B cell (primary cell): Measurements from ENCODE around the gene RPP40. TPM values are rescaled to one million over a fixed set of nuclear protein-coding genes. Genes with fewer than 3 reads are reported as not detected.

Source experiments
- ATAC-seq: fragments of 200-7000 bp; cut with Tn5 transposase; one replicate; pipeline ENCODE4 v1.10.0; 2021; ENCODE audit warnings: low read depth, mild to moderate bottlenecking, moderate number of reproducible peaks, moderate library complexity
- CTCF ChIA-PET: fragments of 350-600 bp; sonication (Branson Sonifier 250); formaldehyde crosslinking; loops from one replicate; lab custom pipeline; 2021; ENCODE audit warnings: antibody characterized with exemption, inconsistent platforms; lab: Charles Lee
- POLR2A ChIA-PET: fragments of 350-600 bp; sonication (Branson Sonifier 250); formaldehyde crosslinking; loops from one replicate; lab custom pipeline; 2021; ENCODE audit warnings: antibody characterized with exemption; lab: Charles Lee
- DNase-seq: peaks from one replicate; pipeline ENCODE4 v3.0.0; 2013
- H2AFZ ChIP-seq: 2 replicates; pipeline ENCODE4 v1.6.1; 2012; ENCODE audit warnings: mild to moderate bottlenecking, low read depth, low read length; ENCODE audit not compliant: insufficient read depth, poor library complexity, severe bottlenecking
- H3K27ac ChIP-seq, 2 donors: 1 replicate in 1 of 2; 2 replicates in 1 of 2; pipeline ENCODE4 v1.5.1; 2012 to 2013; ENCODE audit warnings: low read length in 2 of 2, mild to moderate bottlenecking in 2 of 2, moderate library complexity in 1 of 2
- H3K27me3 ChIP-seq, 4 experiments: fragments of 200-600 bp in 1 of 4; sonication (generic) in 1 of 4; replicated peaks in 1 of 4; 1 replicate in 2 of 4; 2 replicates in 2 of 4; pipeline versions ENCODE4 v1.6.1 to v1.7.0; 2013 to 2016; ENCODE audit warnings: low read length in 3 of 4, mild to moderate bottlenecking in 2 of 4, mixed read lengths in 1 of 4, moderate library complexity in 1 of 4; ENCODE audit not compliant: insufficient read depth in 4 of 4, control insufficient read depth in 3 of 4; ENCODE audit errors: control extremely low read depth in 1 of 4
- H3K36me3 ChIP-seq, 2 experiments: replicated peaks in 1 of 2; 1 replicate in 1 of 2; 2 replicates in 1 of 2; pipeline versions ENCODE4 v1.6.1 to v1.7.1; 2013; ENCODE audit warnings: low read length in 1 of 2; ENCODE audit not compliant: insufficient read depth in 2 of 2, control insufficient read depth in 1 of 2; ENCODE audit errors: control extremely low read depth in 1 of 2, extremely low read depth in 1 of 2
- H3K4me1 ChIP-seq, 2 donors: fragments of 200-600 bp in 1 of 2; sonication (generic) in 1 of 2; 1 replicate in 1 of 2; 2 replicates in 1 of 2; pipeline versions ENCODE4 v1.5.1 to v1.6.1; 2013 to 2017; ENCODE audit warnings: low read length in 2 of 2; ENCODE audit not compliant: control insufficient read depth in 2 of 2, insufficient read depth in 2 of 2
- H3K4me2 ChIP-seq: replicated peaks from 2 replicates; pipeline ENCODE3; 2012; ENCODE audit warnings: mild to moderate bottlenecking, low read depth, low read length; ENCODE audit not compliant: poor library complexity, severe bottlenecking
- H3K4me3 ChIP-seq, 5 experiments: fragments of 200-600 bp in 1 of 5; sonication (generic) in 1 of 5; 1 replicate in 3 of 5; 2 replicates in 2 of 5; pipeline versions ENCODE4 v1.5.1 to v1.7.0; 2011 to 2016; ENCODE audit warnings: low read length in 4 of 5, mild to moderate bottlenecking in 4 of 5, low read depth in 2 of 5, control low read depth in 1 of 5, moderate library complexity in 1 of 5; ENCODE audit not compliant: insufficient read depth in 1 of 5; ENCODE audit errors: control extremely low read depth in 1 of 5, extremely low read depth in 1 of 5
- H3K79me2 ChIP-seq: fragments of 200-600 bp; sonication (generic); one replicate; pipeline ENCODE4 v1.6.0; 2016; ENCODE audit warnings: low read length; ENCODE audit not compliant: control insufficient read depth, insufficient read depth
- H3K9ac ChIP-seq: fragments of 200-600 bp; sonication (generic); 2 replicates; pipeline ENCODE4 v1.6.1; 2017; ENCODE audit warnings: mild to moderate bottlenecking, low read length, moderate library complexity
- H3K9me3 ChIP-seq, 3 donors: one replicate each; pipeline versions ENCODE4 v1.6.1 to v1.7.1; 2013; ENCODE audit warnings: low read length in 2 of 3; ENCODE audit not compliant: control insufficient read depth in 2 of 3, insufficient read depth in 1 of 3; ENCODE audit errors: control extremely low read depth in 1 of 3
- H4K20me1 ChIP-seq: 2 replicates; pipeline ENCODE4 v1.6.0; 2012; ENCODE audit warnings: mild to moderate bottlenecking, low read length; ENCODE audit not compliant: insufficient read depth, control insufficient read depth, poor library complexity, severe bottlenecking
- H3K27ac Mint-ChIP-seq: one replicate; pipeline ENCODE4 v1.8.0; 2021; ENCODE audit warnings: mixed read lengths
- H3K27me3 Mint-ChIP-seq: one replicate; pipeline ENCODE4 v1.8.0; 2021; ENCODE audit warnings: mixed read lengths
- H3K4me1 Mint-ChIP-seq: one replicate; pipeline ENCODE4 v1.8.0; 2021; ENCODE audit warnings: mixed read lengths
- H3K4me3 Mint-ChIP-seq: one replicate; pipeline ENCODE4 v1.8.0; 2021; ENCODE audit warnings: mixed read lengths
- H3K9me3 Mint-ChIP-seq: one replicate; pipeline ENCODE4 v1.8.0; 2022; ENCODE audit warnings: mixed read lengths; ENCODE audit not compliant: insufficient read depth
- EZH2 ChIP-seq: IDR thresholded peaks from 2 replicates; pipeline ENCODE4 v1.6.1; 2012; ENCODE audit warnings: borderline replicate concordance, low read depth, mild to moderate bottlenecking, moderate library complexity, low read length; ENCODE audit not compliant: insufficient read depth, poor library complexity, severe bottlenecking
- WGBS: methylation state at CpG from one replicate; pipeline ENCODE4 v1.1.5; 2013; ENCODE audit warnings: missing lambda C conversion rate; ENCODE audit not compliant: insufficient coverage; 5-methylcytosine and 5-hydroxymethylcytosine counted together
- intact Hi-C: fragments of 100-400 bp; cut with micrococcal nuclease; formaldehyde crosslinking; loops from one replicate; pipeline ENCODE4 v1.10.0; 2022
- polyA plus RNA-seq: library from polyadenylated mRNA; depleted of rRNA; stranded (reverse); fragments of >200 nt; gene quantifications from 2 replicates; pipeline ENCODE4 v1.2.3, GENCODE V29; 2012
- total RNA-seq, 2 donors: library from RNA; stranded (reverse); fragments of 120-200 nt in 1 of 2; gene quantifications; 1 replicate in 1 of 2; 2 replicates in 1 of 2; pipeline versions ENCODE4 v1.2.3 to v1.2.4, GENCODE V29; 2013 to 2022
- TF ChIP-seq, protein P1 (sequence below): fragments of 200-600 bp; IDR thresholded peaks from one replicate; pipeline ENCODE4 v1.8.0; 2022; ENCODE audit warnings: antibody characterized with exemption, mild to moderate bottlenecking

Gene RPP40
- total and polyA plus RNA-seq, 2 donors (not counting 1 experiment from before 2014, with no cell fraction given) = 2.7 to 3.8 TPM

GRCh38 chr6:4953440-4953839 lies 50.4 kb downstream of the RPP40 start:
- H3K27me3 Mint-ChIP-seq = no peaks in the 10 kb centered on the region
- DNase-seq (no peak), ATAC-seq (no peak)
- ChIA-PET POLR2A (no interaction called here), CTCF (interaction anchor here (0.7 to 1.6 kb wide), 2 partner anchors 153 to 226 kb away, joined by 3 to 5 read pairs; no protein-coding TSS in a partner anchor)
- H2AFZ ChIP-seq = no peak overlapping the region
- no peak overlapping the region for H3K27ac Mint-ChIP-seq
- 98% methylated on average over 11 of the region's 12 CpGs for WGBS
- H3K4me3 Mint-ChIP-seq = no peak overlapping the region
- H3K4me2 ChIP-seq = no peak overlapping the region
- H4K20me1 ChIP-seq = no peaks in the 10 kb centered on the region
- no peaks in the 10 kb centered on the region for H3K4me1 Mint-ChIP-seq
- no peaks in the 10 kb centered on the region for H3K9me3 Mint-ChIP-seq
- no peak overlapping the region for H3K27ac ChIP-seq
- no peaks in the 10 kb centered on the region for H3K9me3 ChIP-seq
- intact Hi-C loops = no loop called here
- H3K27me3 ChIP-seq = no peaks in the 10 kb centered on the region
- peaks cover 5 to 35% of the 10 kb centered on the region in 2 experiments for H3K36me3 ChIP-seq
- H3K79me2 ChIP-seq = no peaks in the 10 kb centered on the region
- TF ChIP-seq, protein P1, sequence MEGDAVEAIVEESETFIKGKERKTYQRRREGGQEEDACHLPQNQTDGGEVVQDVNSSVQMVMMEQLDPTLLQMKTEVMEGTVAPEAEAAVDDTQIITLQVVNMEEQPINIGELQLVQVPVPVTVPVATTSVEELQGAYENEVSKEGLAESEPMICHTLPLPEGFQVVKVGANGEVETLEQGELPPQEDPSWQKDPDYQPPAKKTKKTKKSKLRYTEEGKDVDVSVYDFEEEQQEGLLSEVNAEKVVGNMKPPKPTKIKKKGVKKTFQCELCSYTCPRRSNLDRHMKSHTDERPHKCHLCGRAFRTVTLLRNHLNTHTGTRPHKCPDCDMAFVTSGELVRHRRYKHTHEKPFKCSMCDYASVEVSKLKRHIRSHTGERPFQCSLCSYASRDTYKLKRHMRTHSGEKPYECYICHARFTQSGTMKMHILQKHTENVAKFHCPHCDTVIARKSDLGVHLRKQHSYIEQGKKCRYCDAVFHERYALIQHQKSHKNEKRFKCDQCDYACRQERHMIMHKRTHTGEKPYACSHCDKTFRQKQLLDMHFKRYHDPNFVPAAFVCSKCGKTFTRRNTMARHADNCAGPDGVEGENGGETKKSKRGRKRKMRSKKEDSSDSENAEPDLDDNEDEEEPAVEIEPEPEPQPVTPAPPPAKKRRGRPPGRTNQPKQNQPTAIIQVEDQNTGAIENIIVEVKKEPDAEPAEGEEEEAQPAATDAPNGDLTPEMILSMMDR = no peak
- TF ChIP-seq EZH2 = no peak
- no peaks in the 10 kb centered on the region for H3K4me1 ChIP-seq
- H3K4me3 ChIP-seq = no peak overlapping the region
- H3K9ac ChIP-seq = no peak overlapping the region

GRCh38 chr6:4950836-4951533 lies 52.9 kb downstream of the RPP40 start:
- H3K36me3 ChIP-seq = peaks cover 3 to 48% of the 10 kb centered on the region in 2 experiments
- H3K27ac Mint-ChIP-seq = no peak overlapping the region

More at GRCh38 chr6:4950836-4951533, 52.9 kb downstream of the RPP40 start:
- H3K27me3 ChIP-seq = no peaks in the 10 kb centered on the region
- H3K9ac ChIP-seq = no peak overlapping the region
- no peak overlapping the region for H2AFZ ChIP-seq
- POLR2A ChIA-PET = no interaction called here
- CTCF ChIA-PET = interaction anchor here (0.7 to 0.9 kb wide), 2 partner anchors 50 to 192 kb away, joined by 3 to 4 read pairs; no protein-coding TSS in a partner anchor
- H3K4me3 Mint-ChIP-seq = no peak overlapping the region
- intact Hi-C loops = no loop called here
- no peak overlapping the region for H3K4me3 ChIP-seq
- 98% methylated on average over 13 of the region's 14 CpGs for WGBS
- TF ChIP-seq, protein P1 = no peak
- no peak for TF ChIP-seq EZH2
- H4K20me1 ChIP-seq = no peaks in the 10 kb centered on the region
- H3K27ac ChIP-seq = no peak overlapping the region
- H3K9me3 Mint-ChIP-seq = no peaks in the 10 kb centered on the region
- H3K4me2 ChIP-seq = no peak overlapping the region
- no peaks in the 10 kb centered on the region for H3K79me2 ChIP-seq
- no peaks in the 10 kb centered on the region for H3K4me1 Mint-ChIP-seq
- no peaks in the 10 kb centered on the region for H3K27me3 Mint-ChIP-seq
- H3K4me1 ChIP-seq = no peaks in the 10 kb centered on the region
- no peak for ATAC-seq
- DNase-seq = no peak
- H3K9me3 ChIP-seq = no peaks in the 10 kb centered on the region
